Measurements from ENCODE around the gene LRRC25. TPM values are rescaled to one million over a fixed set of nuclear protein-coding genes. Genes with fewer than 3 reads are reported as not detected.

The LRRC25 gene
- total and polyA plus RNA-seq, 3 donors from 2014 or later = 1.6 to 4.0 (median 3.4) TPM

GRCh38 chr19:18392926-18393325 is 4.5 kb downstream of the LRRC25 start:
- Histone ChIP-seq H3K36me3 (ENCODE audit: low read depth, missing control alignments) (no peaks in the 10 kb centered on the region), H3K27me3 (no peaks in the 10 kb centered on the region), H3K4me3 (no peak overlapping the region), H3K9me3 (no peaks in the 10 kb centered on the region), H3K27ac (no peak overlapping the region), H3K4me1 (peaks cover 20% of the 10 kb centered on the region)
- intact Hi-C loops (cut with DNase I; ENCODE audit: low total_unique reads) = no loop called here
- DNase-seq = no peak
- TF ChIP-seq, protein P1, sequence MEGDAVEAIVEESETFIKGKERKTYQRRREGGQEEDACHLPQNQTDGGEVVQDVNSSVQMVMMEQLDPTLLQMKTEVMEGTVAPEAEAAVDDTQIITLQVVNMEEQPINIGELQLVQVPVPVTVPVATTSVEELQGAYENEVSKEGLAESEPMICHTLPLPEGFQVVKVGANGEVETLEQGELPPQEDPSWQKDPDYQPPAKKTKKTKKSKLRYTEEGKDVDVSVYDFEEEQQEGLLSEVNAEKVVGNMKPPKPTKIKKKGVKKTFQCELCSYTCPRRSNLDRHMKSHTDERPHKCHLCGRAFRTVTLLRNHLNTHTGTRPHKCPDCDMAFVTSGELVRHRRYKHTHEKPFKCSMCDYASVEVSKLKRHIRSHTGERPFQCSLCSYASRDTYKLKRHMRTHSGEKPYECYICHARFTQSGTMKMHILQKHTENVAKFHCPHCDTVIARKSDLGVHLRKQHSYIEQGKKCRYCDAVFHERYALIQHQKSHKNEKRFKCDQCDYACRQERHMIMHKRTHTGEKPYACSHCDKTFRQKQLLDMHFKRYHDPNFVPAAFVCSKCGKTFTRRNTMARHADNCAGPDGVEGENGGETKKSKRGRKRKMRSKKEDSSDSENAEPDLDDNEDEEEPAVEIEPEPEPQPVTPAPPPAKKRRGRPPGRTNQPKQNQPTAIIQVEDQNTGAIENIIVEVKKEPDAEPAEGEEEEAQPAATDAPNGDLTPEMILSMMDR (IDR thresholded peaks at IDR 0.05) = no peak
- TF ChIP-seq POLR2A (IDR thresholded peaks at IDR 0.05) = no peak
- WGBS, 2 donors = 87% methylated on average over 5 of the region's 5 CpGs

DNA sequence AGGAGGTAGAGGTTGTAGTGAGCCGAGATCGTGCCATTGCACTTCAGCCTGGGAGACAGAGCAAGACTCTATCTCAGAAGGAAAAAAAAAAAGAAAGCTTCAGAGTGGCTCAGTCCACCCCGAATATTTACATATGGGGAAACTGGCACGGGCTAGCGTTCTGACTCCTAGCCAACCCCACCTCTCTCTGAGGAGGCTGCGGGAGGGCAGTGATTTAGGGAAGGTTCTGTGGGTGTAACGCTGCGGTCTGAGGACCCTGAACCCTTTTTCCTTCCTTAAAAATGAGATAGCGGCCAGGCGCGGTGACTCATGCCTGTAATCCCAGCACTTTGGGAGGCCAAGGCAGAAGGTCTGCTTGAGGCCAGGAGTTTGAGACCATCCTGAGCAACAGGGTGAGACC is 5.0 kb downstream of the LRRC25 start:
- H3K9me3 ChIP-seq = no peaks in the 10 kb centered on the region
- H3K36me3 ChIP-seq (ENCODE audit: low read depth, missing control alignments) = no peaks in the 10 kb centered on the region
- peak; percentile 57 for DNase-seq
- 79 to 88% methylated on average over 11 of the region's 11 CpGs for WGBS, 2 donors
- peaks cover 20% of the 10 kb centered on the region for H3K4me1 ChIP-seq
- no peak overlapping the region for H3K4me3 ChIP-seq
- no peak overlapping the region for H3K27ac ChIP-seq
- intact Hi-C loops (cut with DNase I; ENCODE audit: low total_unique reads) = no loop called here
- H3K27me3 ChIP-seq = no peaks in the 10 kb centered on the region
- TF ChIP-seq, protein P1 (IDR thresholded peaks at IDR 0.05) = no peak
- no peak for TF ChIP-seq POLR2A (IDR thresholded peaks at IDR 0.05)

DNA sequence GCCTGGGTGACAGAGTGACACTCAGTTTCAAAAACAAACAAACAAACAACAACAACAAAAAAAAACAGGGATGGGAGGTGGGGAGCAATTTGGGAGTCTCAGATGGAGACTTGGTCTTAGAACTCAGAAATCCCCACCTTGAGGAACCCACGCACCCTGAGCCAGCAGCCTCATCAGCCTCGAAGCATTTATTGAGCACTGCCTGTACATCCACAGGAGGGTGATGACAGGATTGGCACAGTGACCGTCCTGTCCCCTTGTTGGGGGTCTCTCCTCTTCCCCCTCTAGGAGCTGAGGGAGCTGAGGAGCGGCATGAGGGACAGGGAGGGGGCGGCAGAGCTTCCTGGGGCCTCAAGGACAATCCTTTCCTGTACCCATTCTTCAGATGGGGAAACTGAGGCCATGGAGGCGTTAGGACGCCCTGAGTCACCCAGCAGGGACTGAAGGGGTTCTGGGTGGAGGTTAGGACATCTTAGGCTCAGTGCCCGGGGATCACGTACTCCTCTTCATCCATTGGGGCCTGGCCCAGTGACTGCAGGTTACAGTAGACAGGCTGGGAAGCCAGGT is 5.8 kb downstream of the LRRC25 start:
- intact Hi-C loops (cut with DNase I; ENCODE audit: low total_unique reads) = no loop called here

DNA sequence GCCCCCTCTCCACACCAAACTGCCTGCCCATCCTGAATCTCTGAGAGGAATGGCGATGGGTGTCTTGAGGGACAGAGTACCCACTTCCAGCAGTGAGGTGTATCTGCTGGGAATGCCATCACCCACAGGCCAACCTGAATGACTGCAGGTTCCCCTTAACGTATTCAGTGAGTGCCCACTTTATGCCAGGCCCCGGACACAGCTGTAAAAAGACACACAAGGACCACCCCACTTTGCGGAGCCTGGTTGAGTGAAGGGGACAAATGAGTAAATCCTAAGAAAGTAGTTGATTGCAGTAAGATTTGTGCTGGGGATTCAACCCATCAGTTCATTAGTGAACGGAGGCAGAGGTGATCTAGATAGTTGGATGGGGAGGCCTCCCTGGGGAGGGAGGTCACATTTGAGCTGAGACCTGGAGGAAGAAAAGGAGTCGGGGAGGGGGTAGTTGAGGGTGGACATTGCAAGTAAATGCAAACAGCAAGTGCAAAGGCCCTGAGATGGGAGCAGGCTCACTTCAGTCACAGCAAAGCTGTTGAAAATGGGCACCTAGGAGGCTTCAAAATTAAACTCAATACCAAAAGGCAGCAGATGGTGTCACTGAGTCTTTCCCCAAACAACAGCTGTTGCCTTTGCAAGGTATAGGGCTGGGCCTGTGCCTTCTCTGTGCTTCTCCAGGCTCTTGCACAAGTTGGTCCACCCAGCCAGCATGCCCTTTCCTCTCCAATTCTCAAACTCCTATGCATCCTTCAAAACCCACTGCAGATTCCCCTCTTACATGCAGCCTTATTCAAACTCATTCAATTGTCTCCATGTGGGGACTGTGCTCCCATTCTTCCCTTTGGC is 7.1 kb downstream of the LRRC25 start:
- H3K4me3 ChIP-seq = no peak overlapping the region
- H3K9me3 ChIP-seq = no peaks in the 10 kb centered on the region
- 86 to 96% methylated on average over 5 to 6 of the region's 6 CpGs for WGBS, 2 donors
- H3K36me3 ChIP-seq (ENCODE audit: low read depth, missing control alignments) = no peaks in the 10 kb centered on the region
- TF ChIP-seq POLR2A (IDR thresholded peaks at IDR 0.05) = no peak
- TF ChIP-seq, protein P1 (IDR thresholded peaks at IDR 0.05) = no peak
- H3K27me3 ChIP-seq = no peaks in the 10 kb centered on the region
- peaks cover 14% of the 10 kb centered on the region for H3K4me1 ChIP-seq
- intact Hi-C loops (cut with DNase I; ENCODE audit: low total_unique reads) = no loop called here
- H3K27ac ChIP-seq = no peak overlapping the region
- DNase-seq = no peak

More for the DNA sequence above, 5.8 kb downstream of the LRRC25 start:
- no peak for TF ChIP-seq POLR2A (IDR thresholded peaks at IDR 0.05)
- TF ChIP-seq, protein P1 (IDR thresholded peaks at IDR 0.05) = no peak
- peaks cover 11% of the 10 kb centered on the region for H3K4me1 ChIP-seq
- no peak overlapping the region for H3K27ac ChIP-seq
- H3K27me3 ChIP-seq = no peaks in the 10 kb centered on the region
- no peak for DNase-seq
- no peaks in the 10 kb centered on the region for H3K9me3 ChIP-seq
- H3K4me3 ChIP-seq = no peak overlapping the region
- H3K36me3 ChIP-seq (ENCODE audit: low read depth, missing control alignments) = no peaks in the 10 kb centered on the region
- 84 to 86% methylated on average over 9 of the region's 9 CpGs for WGBS, 2 donors
